Right lobe of liver (tissue), 6 donors: ENCODE results near the gene MT1G. TPM values are rescaled to one million over a fixed set of nuclear protein-coding genes. Genes with fewer than 3 reads are reported as not detected.
"Not testable (repeated sequence)": the region's sequence is repeated elsewhere in the genome, so short reads cannot be mapped to it uniquely, and the experiment has no call there.

ENCODE experiments used
- ATAC-seq, 4 donors: fragments of 200-7000 bp; cut with Tn5 transposase; one replicate each; pipeline ENCODE4 v1.9.1; 2020; ENCODE audit warnings: mild to moderate bottlenecking in 4 of 4, moderate library complexity in 4 of 4
- DNase-seq, 3 donors: peaks; one replicate each; pipeline ENCODE4 v3.0.0-alpha.2; 2020
- H3K27ac ChIP-seq, 3 donors: fragments of 200-600 bp; one replicate each; pipeline ENCODE4 v1.8.0; 2022
- H3K27me3 ChIP-seq, 2 donors: fragments of 200-600 bp; one replicate each; pipeline ENCODE4 v1.8.0; 2022
- H3K36me3 ChIP-seq, 4 donors: fragments of 200-600 bp; sonication (generic) in 1 of 4; one replicate each; pipeline versions ENCODE4 v1.5.1 to v1.8.0; 2017 to 2022; ENCODE audit warnings: control low read depth in 1 of 4
- H3K4me1 ChIP-seq, 4 donors: fragments of 200-600 bp; sonication (generic) in 1 of 4; one replicate each; pipeline versions ENCODE4 v1.5.1 to v1.8.0; 2017 to 2022; ENCODE audit warnings: control low read depth in 1 of 4
- H3K4me3 ChIP-seq, 3 donors: fragments of 200-600 bp; one replicate each; pipeline ENCODE4 v1.8.0; 2022
- H3K9me3 ChIP-seq, 4 donors: fragments of 200-600 bp; sonication (generic) in 1 of 4; one replicate each; pipeline versions ENCODE4 v1.5.1 to v1.8.0; 2017 to 2022; ENCODE audit warnings: control low read depth in 1 of 4
- CTCF ChIP-seq, 4 donors: fragments of 200-600 bp in 3 of 4; fragments of 450-650 bp in 1 of 4; IDR thresholded peaks; one replicate each; pipeline versions ENCODE4 v1.5.1 to v1.8.0; 2016 to 2022; ENCODE audit warnings: antibody characterized with exemption in 4 of 4, mild to moderate bottlenecking in 2 of 4
- POLR2A ChIP-seq: fragments of 450-650 bp; IDR thresholded peaks from one replicate; pipeline ENCODE4 v1.6.1; 2017; ENCODE audit warnings: antibody characterized with exemption, mild to moderate bottlenecking
- WGBS: methylation state at CpG from one replicate; pipeline ENCODE4 v1.1.6; 2018; ENCODE audit warnings: low coverage, low lambda C conversion rate; ENCODE audit not compliant: insufficient coverage; ENCODE audit errors: missing lambda C conversion rate; 5-methylcytosine and 5-hydroxymethylcytosine counted together
- intact Hi-C, 2 donors: fragments of 100-400 bp; cut with DNase I; formaldehyde crosslinking; loops; one replicate each; pipeline versions ENCODE4 v1.11.2 to v1.14.1; 2022
- total RNA-seq, 6 experiments: library from RNA; depleted of rRNA in 2 of 6; stranded (reverse); fragments of >200 nt in 2 of 6; fragmentation: NEBNext Ultra II Directional in 3 of 6; extraction: Animal tissue kit (Norgen Biotek cat#: 25700) in 3 of 6; gene quantifications; one replicate each; pipeline versions ENCODE4 v1.1.0 to v1.2.4, GENCODE V29; 2016 to 2023
- donor health status: DM: no; HTN: yes; CAD: no.
- donor health status: DM: no; HTN: no; CAD: no.
- donor health status: DM: no; HTN: no; CAD: no.
- donor health status: DM: no; HTN: yes; CAD: no.
- donor health status: DM: no; HTN: yes; CAD: no.

Gene MT1G
- total RNA-seq, 6 experiments from 2014 or later = 490 to 8,056 (median 1,365) TPM

GRCh38 chr16:56679818-56680217 is 12.0 kb upstream of the MT1G start:
- 86% methylated on average over 2 of the region's 6 CpGs for WGBS
- Histone ChIP-seq H3K27ac (no peak overlapping the region), H3K36me3 (peaks cover 0 to 5% (median 0%) of the 10 kb centered on the region in 4 donors), H3K4me1 (peaks cover 0 to 21% (median 5%) of the 10 kb centered on the region in 4 donors), H3K27me3 (no peaks in the 10 kb centered on the region), H3K9me3 (no peaks in the 10 kb centered on the region), H3K4me3 (no peak overlapping the region)
- intact Hi-C loops = no loop called here
- peak in 1 of 4 donors; percentile 36 for ATAC-seq
- no peak for TF ChIP-seq CTCF (IDR thresholded peaks at IDR 0.05)
- TF ChIP-seq POLR2A = peak; percentile 12
- DNase-seq = peak in 1 of 3 donors; percentile 57

- TF ChIP-seq CTCF (IDR thresholded peaks at IDR 0.05) (no peak), POLR2A (no peak)
- Histone ChIP-seq H3K27me3 (no peaks in the 10 kb centered on the region), H3K4me1 (peaks cover 0 to 21% (median 5%) of the 10 kb centered on the region in 4 donors), H3K27ac (no peak overlapping the region), H3K9me3 (no peaks in the 10 kb centered on the region), H3K4me3 (no peak overlapping the region), H3K36me3 (peaks cover 0 to 5% (median 0%) of the 10 kb centered on the region in 4 donors)
- intact Hi-C loops = no loop called here
- DNase-seq = no peak
- ATAC-seq = no peak
- 83% methylated on average over 3 of the region's 3 CpGs for WGBS
Observed at GRCh38 chr16:56679078-56679730, 11.3 kb upstream of the MT1G start.

- DNase-seq (no peak), ATAC-seq (no peak)
- no peaks in the 10 kb centered on the region for H3K27me3 ChIP-seq
- H3K36me3 ChIP-seq = no peaks in the 10 kb centered on the region
- intact Hi-C loops = no loop called here
- no peaks in the 10 kb centered on the region for H3K9me3 ChIP-seq
- no peak overlapping the region for H3K4me3 ChIP-seq
- no peak overlapping the region for H3K27ac ChIP-seq
- WGBS = 70% methylated on average over 3 of the region's 3 CpGs
- H3K4me1 ChIP-seq = peaks cover 0 to 21% (median 5%) of the 10 kb centered on the region in 4 donors
- TF ChIP-seq CTCF (IDR thresholded peaks at IDR 0.05) (no peak), POLR2A (no peak)
Observed at GRCh38 chr16:56677474-56677873, 9.6 kb upstream of the MT1G start.

- Histone ChIP-seq H3K4me1 (peaks cover 0 to 10% (median under 1%) of the 10 kb centered on the region in 4 donors), H3K9me3 (no peaks in the 10 kb centered on the region), H3K27ac (no peak overlapping the region), H3K27me3 (no peaks in the 10 kb centered on the region), H3K4me3 (peak overlapping the region in 2 of 3 donors; percentile 16 to 33), H3K36me3 (no peaks in the 10 kb centered on the region)
- DNase-seq = no peak
- ATAC-seq = peak in 1 of 4 donors; percentile 16
- 38% methylated on average over 9 of the region's 32 CpGs for WGBS
- intact Hi-C loops = no loop called here
- TF ChIP-seq CTCF (IDR thresholded peaks at IDR 0.05) = no peak
- no peak for TF ChIP-seq POLR2A
Observed at GRCh38 chr16:56675685-56676210, 7.9 kb upstream of the MT1G start.

GRCh38 chr16:56674570-56674969 is 6.7 kb upstream of the MT1G start:
- 80% methylated on average over 3 of the region's 6 CpGs for WGBS
- H3K9me3 ChIP-seq, intact Hi-C loops: not testable (repeated sequence)

More at GRCh38 chr16:56674570-56674969, 6.7 kb upstream of the MT1G start:
- not testable (repeated sequence) for H3K36me3 ChIP-seq, H3K4me3 ChIP-seq, ATAC-seq, H3K27me3 ChIP-seq, DNase-seq, H3K4me1 ChIP-seq, H3K27ac ChIP-seq
